Measurements from ENCODE around the gene AP3B1. TPM values are rescaled to one million over a fixed set of nuclear protein-coding genes. Genes with fewer than 3 reads are reported as not detected.

Gene AP3B1
- total and polyA plus RNA-seq, 4 donors: 26.4 to 50.4 (median 33.3) TPM

DNA sequence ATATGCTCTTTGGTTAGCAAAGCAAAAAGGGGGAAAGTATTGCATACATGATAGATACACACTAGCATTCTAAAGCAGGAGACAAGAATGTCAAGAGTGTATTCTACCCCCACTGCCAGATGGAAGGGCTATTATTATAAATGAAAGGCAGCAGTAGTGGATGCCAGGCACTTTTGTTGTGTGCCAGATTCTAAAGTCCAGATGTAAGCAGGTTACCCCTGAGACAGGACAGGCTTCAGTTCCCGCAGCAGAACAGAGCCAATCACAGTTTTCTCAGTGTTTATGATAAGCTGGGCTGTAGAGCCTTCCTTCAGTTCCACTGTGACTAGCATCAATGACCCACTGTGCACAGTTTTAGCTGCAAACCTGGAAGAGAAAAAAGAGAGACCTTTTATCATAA is 291.8 kb downstream of the AP3B1 start:
- H3K9me3 ChIP-seq (ENCODE audit: control insufficient read depth in 4 of 4, insufficient read depth in 3 of 4, low read length in 3 of 4): no peaks in the 10 kb centered on the region
- no peak overlapping the region for H3K27ac ChIP-seq (ENCODE audit: low read depth in 1 of 2, low read length in 1 of 2)
- DNase-seq (no peak), ATAC-seq (ENCODE audit: insufficient read depth, low FRiP score) (no peak)
- H3K36me3 ChIP-seq (ENCODE audit: control insufficient read depth in 4 of 4, insufficient read depth in 4 of 4, low read length in 4 of 4): peaks cover 0 to 4% (median 1%) of the 10 kb centered on the region in 4 donors
- no peak overlapping the region for H3K9ac ChIP-seq (ENCODE audit: insufficient read depth in 1 of 2, low read length in 2 of 2)
- peaks cover 0 to 6% (median 2%) of the 10 kb centered on the region in 5 donors for H3K4me1 ChIP-seq (ENCODE audit: control insufficient read depth in 5 of 5, insufficient read depth in 5 of 5, low read length in 5 of 5)
- WGBS, 2 donors: 98 to 100% methylated on average over 1 of the region's 1 CpG
- H3K4me3 ChIP-seq: no peak overlapping the region
- TF ChIP-seq CTCF (IDR thresholded peaks at IDR 0.05; ENCODE audit: control extremely low read depth, extremely low read depth): no peak
- H3K27me3 ChIP-seq (ENCODE audit: control insufficient read depth in 3 of 3, insufficient read depth in 3 of 3, low read length in 2 of 3): no peaks in the 10 kb centered on the region

GRCh38 chr5:78001197-78001596 is 293.3 kb downstream of the AP3B1 start:
- ATAC-seq (ENCODE audit: insufficient read depth, low FRiP score): no peak
- no peak for TF ChIP-seq CTCF (IDR thresholded peaks at IDR 0.05; ENCODE audit: control extremely low read depth, extremely low read depth)

GRCh38 chr5:78000191-78000590 is 294.3 kb downstream of the AP3B1 start:
- WGBS, 2 donors: 85 to 86% methylated on average over 6 of the region's 6 CpGs
- ATAC-seq (ENCODE audit: insufficient read depth, low FRiP score): no peak
- no peaks in the 10 kb centered on the region for H3K9me3 ChIP-seq (ENCODE audit: control insufficient read depth in 4 of 4, insufficient read depth in 3 of 4, low read length in 3 of 4)
- H3K9ac ChIP-seq (ENCODE audit: insufficient read depth in 1 of 2, low read length in 2 of 2): no peak overlapping the region
- no peaks in the 10 kb centered on the region for H3K27me3 ChIP-seq (ENCODE audit: control insufficient read depth in 3 of 3, insufficient read depth in 3 of 3, low read length in 2 of 3)
- H3K36me3 ChIP-seq (ENCODE audit: control insufficient read depth in 4 of 4, insufficient read depth in 4 of 4, low read length in 4 of 4): peaks cover 0 to 4% (median 2%) of the 10 kb centered on the region in 4 donors
- H3K4me1 ChIP-seq (ENCODE audit: control insufficient read depth in 5 of 5, insufficient read depth in 5 of 5, low read length in 5 of 5): peaks cover 0 to 18% (median 2%) of the 10 kb centered on the region in 5 donors
- DNase-seq: no peak
- H3K4me3 ChIP-seq: no peak overlapping the region
- H3K27ac ChIP-seq (ENCODE audit: low read depth in 1 of 2, low read length in 1 of 2): no peak overlapping the region
- no peak for TF ChIP-seq CTCF (IDR thresholded peaks at IDR 0.05; ENCODE audit: control extremely low read depth, extremely low read depth)

More at GRCh38 chr5:78001197-78001596, 293.3 kb downstream of the AP3B1 start:
- Histone ChIP-seq H3K4me1 (ENCODE audit: control insufficient read depth in 5 of 5, insufficient read depth in 5 of 5, low read length in 5 of 5) (peaks cover 0 to 8% (median 2%) of the 10 kb centered on the region in 5 donors), H3K27ac (ENCODE audit: low read depth in 1 of 2, low read length in 1 of 2) (no peak overlapping the region), H3K36me3 (ENCODE audit: control insufficient read depth in 4 of 4, insufficient read depth in 4 of 4, low read length in 4 of 4) (peaks cover 0 to 4% (median 1%) of the 10 kb centered on the region in 4 donors), H3K9me3 (ENCODE audit: control insufficient read depth in 4 of 4, insufficient read depth in 3 of 4, low read length in 3 of 4) (no peaks in the 10 kb centered on the region), H3K27me3 (ENCODE audit: control insufficient read depth in 3 of 3, insufficient read depth in 3 of 3, low read length in 2 of 3) (no peaks in the 10 kb centered on the region), H3K4me3 (no peak overlapping the region), H3K9ac (ENCODE audit: insufficient read depth in 1 of 2, low read length in 2 of 2) (no peak overlapping the region)
- DNase-seq: no peak
- WGBS, 2 donors: 76 to 85% methylated on average over 7 of the region's 7 CpGs

- Histone ChIP-seq H3K9me3 (ENCODE audit: control insufficient read depth in 4 of 4, insufficient read depth in 3 of 4, low read length in 3 of 4) (no peaks in the 10 kb centered on the region), H3K27ac (ENCODE audit: low read depth in 1 of 2, low read length in 1 of 2) (no peak overlapping the region), H3K9ac (ENCODE audit: insufficient read depth in 1 of 2, low read length in 2 of 2) (no peak overlapping the region), H3K36me3 (ENCODE audit: control insufficient read depth in 4 of 4, insufficient read depth in 4 of 4, low read length in 4 of 4) (peaks cover 0 to 4% (median 2%) of the 10 kb centered on the region in 4 donors), H3K27me3 (ENCODE audit: control insufficient read depth in 3 of 3, insufficient read depth in 3 of 3, low read length in 2 of 3) (no peaks in the 10 kb centered on the region), H3K4me1 (ENCODE audit: control insufficient read depth in 5 of 5, insufficient read depth in 5 of 5, low read length in 5 of 5) (peaks cover 0 to 26% (median 3%) of the 10 kb centered on the region in 5 donors), H3K4me3 (no peak overlapping the region)
- DNase-seq (no peak), ATAC-seq (ENCODE audit: insufficient read depth, low FRiP score) (no peak)
- WGBS, 2 donors: 96 to 97% methylated on average over 7 of the region's 7 CpGs
- no peak for TF ChIP-seq CTCF (IDR thresholded peaks at IDR 0.05; ENCODE audit: control extremely low read depth, extremely low read depth)
Observed at GRCh38 chr5:77999399-77999798, 295.1 kb downstream of the AP3B1 start.
